Measurements from ENCODE around the gene TMEM212.

TMEM212 gene

GRCh38 chr3:171874251-171874681 lies 31.1 kb downstream of the TMEM212 start:
- H4K8ac ChIP-seq (ENCODE audit: low read depth, low read length) = no peak overlapping the region
- H2AK5ac ChIP-seq (ENCODE audit: low read length) = no peak overlapping the region
- H4K5ac ChIP-seq (ENCODE audit: low read length) = no peak overlapping the region
- no peaks in the 10 kb centered on the region for H3K79me2 ChIP-seq (ENCODE audit: control insufficient read depth, insufficient read depth, low read length)
- H3K27ac ChIP-seq (ENCODE audit: low read depth, low read length) = no peak overlapping the region
- peak; percentile 78 for DNase-seq
- no peak overlapping the region for H3K4me3 ChIP-seq (ENCODE audit: low read length)
- H3K4me2 ChIP-seq (ENCODE audit: low read length) = no peak overlapping the region
- H3K4me1 ChIP-seq (ENCODE audit: control insufficient read depth, low read depth, low read length) = no peaks in the 10 kb centered on the region
- H2BK5ac ChIP-seq (ENCODE audit: low read length) = no peak overlapping the region
- no CpG with 5 or more reads among the region's 2 CpGs for WGBS (ENCODE audit: extremely low coverage, insufficient coverage, low lambda C conversion rate)
- H3K27me3 ChIP-seq (ENCODE audit: insufficient read depth, low read length, poor library complexity) = no peaks in the 10 kb centered on the region
- H2BK15ac ChIP-seq (replicated peaks; ENCODE audit: low read depth) = no peak overlapping the region
- H3K56ac ChIP-seq (ENCODE audit: low read length) = no peak overlapping the region
- H3K4ac ChIP-seq (ENCODE audit: low read depth, low read length) = no peak overlapping the region
- H3K79me1 ChIP-seq (ENCODE audit: low read length) = no peaks in the 10 kb centered on the region
- H3K9ac ChIP-seq (ENCODE audit: low read length) = no peak overlapping the region
- H3K18ac ChIP-seq (ENCODE audit: low read length) = peak overlapping the region; percentile 39
- H2BK120ac ChIP-seq (ENCODE audit: low read depth, low read length) = no peak overlapping the region
- no peaks in the 10 kb centered on the region for H3K36me3 ChIP-seq (ENCODE audit: control insufficient read depth, insufficient read depth, low read length)
- no peak overlapping the region for H3K23ac ChIP-seq (ENCODE audit: low read length)

- no CpG with 5 or more reads among the region's 4 CpGs for WGBS (ENCODE audit: extremely low coverage, insufficient coverage, low lambda C conversion rate)
- no peak overlapping the region for H2BK120ac ChIP-seq (ENCODE audit: low read depth, low read length)
- no peak overlapping the region for H3K9ac ChIP-seq (ENCODE audit: low read length)
- peak overlapping the region; percentile 39 for H3K18ac ChIP-seq (ENCODE audit: low read length)
- H3K79me1 ChIP-seq (ENCODE audit: low read length) = no peaks in the 10 kb centered on the region
- H2AK5ac ChIP-seq (ENCODE audit: low read length) = no peak overlapping the region
- H4K8ac ChIP-seq (ENCODE audit: low read depth, low read length) = no peak overlapping the region
- H3K27ac ChIP-seq (ENCODE audit: low read depth, low read length) = no peak overlapping the region
- no peak overlapping the region for H3K4me2 ChIP-seq (ENCODE audit: low read length)
- H3K56ac ChIP-seq (ENCODE audit: low read length) = no peak overlapping the region
- no peak overlapping the region for H3K4ac ChIP-seq (ENCODE audit: low read depth, low read length)
- no peak overlapping the region for H3K23ac ChIP-seq (ENCODE audit: low read length)
- H2BK15ac ChIP-seq (replicated peaks; ENCODE audit: low read depth) = no peak overlapping the region
- H3K4me1 ChIP-seq (ENCODE audit: control insufficient read depth, low read depth, low read length) = no peaks in the 10 kb centered on the region
- no peaks in the 10 kb centered on the region for H3K79me2 ChIP-seq (ENCODE audit: control insufficient read depth, insufficient read depth, low read length)
- no peaks in the 10 kb centered on the region for H3K27me3 ChIP-seq (ENCODE audit: insufficient read depth, low read length, poor library complexity)
- no peaks in the 10 kb centered on the region for H3K36me3 ChIP-seq (ENCODE audit: control insufficient read depth, insufficient read depth, low read length)
- no peak for DNase-seq
- no peak overlapping the region for H2BK5ac ChIP-seq (ENCODE audit: low read length)
- no peak overlapping the region for H3K4me3 ChIP-seq (ENCODE audit: low read length)
- H4K5ac ChIP-seq (ENCODE audit: low read length) = no peak overlapping the region
Observed at GRCh38 chr3:171874879-171875278, 31.7 kb downstream of the TMEM212 start.

- H3K27ac ChIP-seq (ENCODE audit: low read depth, low read length) = no peak overlapping the region
- no peak overlapping the region for H3K56ac ChIP-seq (ENCODE audit: low read length)
- no peak overlapping the region for H2BK5ac ChIP-seq (ENCODE audit: low read length)
- H3K4me1 ChIP-seq (ENCODE audit: control insufficient read depth, low read depth, low read length) = no peaks in the 10 kb centered on the region
- no peak overlapping the region for H4K5ac ChIP-seq (ENCODE audit: low read length)
- H3K4me3 ChIP-seq (ENCODE audit: low read length) = no peak overlapping the region
- DNase-seq = no peak
- no peak overlapping the region for H3K18ac ChIP-seq (ENCODE audit: low read length)
- WGBS (ENCODE audit: extremely low coverage, insufficient coverage, low lambda C conversion rate) = no CpG with 5 or more reads among the region's 4 CpGs
- H3K4ac ChIP-seq (ENCODE audit: low read depth, low read length) = no peak overlapping the region
- no peak overlapping the region for H3K23ac ChIP-seq (ENCODE audit: low read length)
- H3K36me3 ChIP-seq (ENCODE audit: control insufficient read depth, insufficient read depth, low read length) = no peaks in the 10 kb centered on the region
- H4K8ac ChIP-seq (ENCODE audit: low read depth, low read length) = no peak overlapping the region
- H3K27me3 ChIP-seq (ENCODE audit: insufficient read depth, low read length, poor library complexity) = no peaks in the 10 kb centered on the region
- H2BK15ac ChIP-seq (replicated peaks; ENCODE audit: low read depth) = no peak overlapping the region
- H2BK120ac ChIP-seq (ENCODE audit: low read depth, low read length) = no peak overlapping the region
- no peaks in the 10 kb centered on the region for H3K79me1 ChIP-seq (ENCODE audit: low read length)
- H3K4me2 ChIP-seq (ENCODE audit: low read length) = no peak overlapping the region
- H3K79me2 ChIP-seq (ENCODE audit: control insufficient read depth, insufficient read depth, low read length) = no peaks in the 10 kb centered on the region
- H3K9ac ChIP-seq (ENCODE audit: low read length) = no peak overlapping the region
- no peak overlapping the region for H2AK5ac ChIP-seq (ENCODE audit: low read length)
Observed at GRCh38 chr3:171875923-171876412, 32.8 kb downstream of the TMEM212 start.

DNA sequence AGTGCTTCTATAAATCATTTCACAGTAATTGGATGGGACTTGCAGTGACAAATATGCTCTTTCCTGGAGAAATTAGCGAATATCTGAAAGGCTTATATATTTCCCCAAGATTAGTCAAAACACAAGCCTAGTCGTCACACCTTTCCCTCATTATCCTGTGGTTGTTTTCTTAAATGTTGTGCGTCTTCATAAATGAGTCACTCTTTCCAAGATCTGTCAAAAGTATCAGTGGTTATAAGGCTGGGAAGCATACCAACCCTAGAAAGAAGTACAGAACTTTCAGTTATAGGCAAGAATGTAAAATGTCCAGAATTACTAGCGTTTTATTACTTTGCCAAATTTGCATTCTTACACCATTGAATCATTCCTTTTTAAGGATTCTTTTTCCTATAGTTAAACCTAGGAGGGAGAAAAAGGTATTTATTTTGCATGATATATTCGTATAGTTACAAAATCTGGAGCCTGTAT lies 33.6 kb downstream of the TMEM212 start:
- H3K56ac ChIP-seq (ENCODE audit: low read length) = no peak overlapping the region
- no peak for DNase-seq
- no peak overlapping the region for H3K27ac ChIP-seq (ENCODE audit: low read depth, low read length)
- no peak overlapping the region for H3K23ac ChIP-seq (ENCODE audit: low read length)
- H3K4me1 ChIP-seq (ENCODE audit: control insufficient read depth, low read depth, low read length) = no peaks in the 10 kb centered on the region
- H3K18ac ChIP-seq (ENCODE audit: low read length) = no peak overlapping the region
- no peak overlapping the region for H2BK15ac ChIP-seq (replicated peaks; ENCODE audit: low read depth)
- H3K4me2 ChIP-seq (ENCODE audit: low read length) = no peak overlapping the region
- no peak overlapping the region for H4K8ac ChIP-seq (ENCODE audit: low read depth, low read length)
- no peaks in the 10 kb centered on the region for H3K79me2 ChIP-seq (ENCODE audit: control insufficient read depth, insufficient read depth, low read length)
- H2BK5ac ChIP-seq (ENCODE audit: low read length) = no peak overlapping the region
- H3K27me3 ChIP-seq (ENCODE audit: insufficient read depth, low read length, poor library complexity) = no peaks in the 10 kb centered on the region
- H4K5ac ChIP-seq (ENCODE audit: low read length) = no peak overlapping the region
- no peak overlapping the region for H2BK120ac ChIP-seq (ENCODE audit: low read depth, low read length)
- H2AK5ac ChIP-seq (ENCODE audit: low read length) = no peak overlapping the region
- no peak overlapping the region for H3K4ac ChIP-seq (ENCODE audit: low read depth, low read length)
- H3K4me3 ChIP-seq (ENCODE audit: low read length) = no peak overlapping the region
- H3K79me1 ChIP-seq (ENCODE audit: low read length) = no peaks in the 10 kb centered on the region
- H3K9ac ChIP-seq (ENCODE audit: low read length) = no peak overlapping the region
- H3K36me3 ChIP-seq (ENCODE audit: control insufficient read depth, insufficient read depth, low read length) = no peaks in the 10 kb centered on the region
- WGBS (ENCODE audit: extremely low coverage, insufficient coverage, low lambda C conversion rate) = no CpG with 5 or more reads among the region's 5 CpGs

GRCh38 chr3:171878461-171879225 lies 35.5 kb downstream of the TMEM212 start:
- H2AK5ac ChIP-seq (ENCODE audit: low read length) = no peak overlapping the region
- no peak overlapping the region for H2BK15ac ChIP-seq (replicated peaks; ENCODE audit: low read depth)
- H3K79me2 ChIP-seq (ENCODE audit: control insufficient read depth, insufficient read depth, low read length) = no peaks in the 10 kb centered on the region
- no peaks in the 10 kb centered on the region for H3K36me3 ChIP-seq (ENCODE audit: control insufficient read depth, insufficient read depth, low read length)
- peak; percentile 41 for DNase-seq
- H4K5ac ChIP-seq (ENCODE audit: low read length) = no peak overlapping the region
- H3K23ac ChIP-seq (ENCODE audit: low read length) = no peak overlapping the region
- H3K56ac ChIP-seq (ENCODE audit: low read length) = no peak overlapping the region
- H2BK120ac ChIP-seq (ENCODE audit: low read depth, low read length) = no peak overlapping the region
- H4K8ac ChIP-seq (ENCODE audit: low read depth, low read length) = no peak overlapping the region
- whole genome bisulfite sequencing (ENCODE audit: extremely low coverage, insufficient coverage, low lambda C conversion rate) = no CpG with 5 or more reads among the region's 4 CpGs
- no peak overlapping the region for H3K4me3 ChIP-seq (ENCODE audit: low read length)
- H3K18ac ChIP-seq (ENCODE audit: low read length) = no peak overlapping the region
- no peak overlapping the region for H3K9ac ChIP-seq (ENCODE audit: low read length)
- H3K79me1 ChIP-seq (ENCODE audit: low read length) = no peaks in the 10 kb centered on the region
- H3K4me2 ChIP-seq (ENCODE audit: low read length) = no peak overlapping the region
- no peak overlapping the region for H3K27ac ChIP-seq (ENCODE audit: low read depth, low read length)
- H3K4ac ChIP-seq (ENCODE audit: low read depth, low read length) = no peak overlapping the region
- H2BK5ac ChIP-seq (ENCODE audit: low read length) = no peak overlapping the region
- no peaks in the 10 kb centered on the region for H3K4me1 ChIP-seq (ENCODE audit: control insufficient read depth, low read depth, low read length)
- H3K27me3 ChIP-seq (ENCODE audit: insufficient read depth, low read length, poor library complexity) = no peaks in the 10 kb centered on the region

Measured in mesendoderm (in vitro differentiated cells).